BJ (cell line): ENCODE measurements around the gene SYT17. TPM values are rescaled to one million over a fixed set of nuclear protein-coding genes. Genes with fewer than 3 reads are reported as not detected.

Experiments used
- CTCF ChIA-PET: fragments of 350-600 bp; formaldehyde crosslinking; extraction: SDS; loops from one replicate; lab custom pipeline; 2021; ENCODE audit warnings: antibody characterized with exemption, inconsistent platforms; lab: Yijun Ruan, JAX
- POLR2A ChIA-PET: fragments of 300-600 bp; sonication (Branson Sonifier 250); formaldehyde crosslinking; extraction: SDS; loops from one replicate; lab custom pipeline; 2021; ENCODE audit warnings: antibody characterized with exemption; lab: Charles Lee
- DNase-seq: peaks from one replicate; pipeline ENCODE4 v3.0.0-alpha.2; 2011; ENCODE audit warnings: low read depth
- H3K27me3 ChIP-seq: 2 replicates; pipeline ENCODE4 v1.6.0; 2011; ENCODE audit warnings: low read length; ENCODE audit not compliant: control insufficient read depth, insufficient read depth
- H3K36me3 ChIP-seq: 2 replicates; pipeline ENCODE4 v1.5.1; 2011; ENCODE audit warnings: low read length; ENCODE audit not compliant: control insufficient read depth, insufficient read depth
- H3K4me3 ChIP-seq: 2 replicates; pipeline ENCODE4 v1.5.1; 2011; ENCODE audit warnings: low read depth, mild to moderate bottlenecking, control low read depth, low read length
- CTCF ChIP-seq: IDR thresholded peaks from 2 replicates; pipeline ENCODE4 v1.5.1; 2011; ENCODE audit warnings: low read depth, mild to moderate bottlenecking, control low read depth, inconsistent platforms, low read length, moderate library complexity; ENCODE audit not compliant: insufficient read depth
- polyA plus RNA-seq: library from polyadenylated mRNA; depleted of rRNA; stranded (reverse); fragments of >200 nt; gene quantifications from 2 replicates; pipeline ENCODE4 v1.2.3, GENCODE V29; 2011

Gene SYT17
- polyA plus RNA-seq, 1 experiment: not detected

- POLR2A ChIA-PET: no interaction called here
- no peak for DNase-seq
Measured at GRCh38 chr16:19241512-19241911, 73.5 kb downstream of the SYT17 start.

GRCh38 chr16:19242186-19242585, 74.1 kb downstream of the SYT17 start:
- Histone ChIP-seq H3K36me3 (no peaks in the 10 kb centered on the region), H3K27me3 (no peaks in the 10 kb centered on the region), H3K4me3 (no peak overlapping the region)
- POLR2A ChIA-PET: no interaction called here
- DNase-seq: no peak
- CTCF ChIA-PET: no interaction called here
- no peak for TF ChIP-seq CTCF

More at GRCh38 chr16:19241512-19241911, 73.5 kb downstream of the SYT17 start:
- Histone ChIP-seq H3K27me3 (no peaks in the 10 kb centered on the region), H3K4me3 (no peak overlapping the region), H3K36me3 (no peaks in the 10 kb centered on the region)
- TF ChIP-seq CTCF: no peak
- CTCF ChIA-PET: no interaction called here

- POLR2A ChIA-PET: no interaction called here
- no peak for TF ChIP-seq CTCF
- Histone ChIP-seq H3K27me3 (no peaks in the 10 kb centered on the region), H3K36me3 (no peaks in the 10 kb centered on the region), H3K4me3 (no peak overlapping the region)
- CTCF ChIA-PET: interaction anchor here (1.0 kb wide), 1 partner anchor 10 kb away, joined by 3 read pairs; no protein-coding TSS in a partner anchor
- DNase-seq: no peak
Measured at GRCh38 chr16:19242987-19243575, 75.0 kb downstream of the SYT17 start.

- POLR2A ChIA-PET: no interaction called here
- H3K36me3 ChIP-seq: no peaks in the 10 kb centered on the region
- no peak for TF ChIP-seq CTCF
- no peaks in the 10 kb centered on the region for H3K27me3 ChIP-seq
- DNase-seq: no peak
- CTCF ChIA-PET: no interaction called here
- no peak overlapping the region for H3K4me3 ChIP-seq
Measured at GRCh38 chr16:19245326-19245925, 77.4 kb downstream of the SYT17 start.

DNA sequence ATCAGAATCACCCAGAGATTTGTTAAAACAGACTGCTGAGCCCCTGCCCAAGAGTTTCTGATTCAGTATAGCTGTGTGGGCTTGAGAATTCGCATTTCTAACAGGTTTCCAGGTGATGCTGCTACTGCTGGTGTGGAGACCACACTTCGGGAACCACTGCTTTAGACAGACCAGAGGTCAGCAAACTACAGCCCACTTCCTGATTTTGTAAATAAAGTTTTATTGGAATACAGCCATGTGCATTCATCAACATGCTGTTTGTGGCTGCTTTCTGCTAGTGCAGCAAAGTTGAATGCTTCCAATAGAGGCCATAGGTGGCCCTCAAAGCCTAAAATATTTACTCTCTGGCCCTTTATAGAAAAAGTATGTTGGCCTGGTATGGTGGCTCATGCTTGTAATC, 84.9 kb downstream of the SYT17 start:
- ChIA-PET CTCF (interaction anchor here (1.1 kb wide), 1 partner anchor 9 kb away, joined by 3 read pairs; no protein-coding TSS in a partner anchor), POLR2A (no interaction called here)
- Histone ChIP-seq H3K36me3 (no peaks in the 10 kb centered on the region), H3K27me3 (no peaks in the 10 kb centered on the region), H3K4me3 (no peak overlapping the region)
- TF ChIP-seq CTCF: no peak
- DNase-seq: no peak
